ENCODE measurements around the gene SMAD7.

- TF ChIP-seq POLR2A (IDR thresholded peaks at IDR 0.05): no peak
- no peak for TF ChIP-seq CTCF (IDR thresholded peaks at IDR 0.05)
- no peak for TF ChIP-seq EP300 (IDR thresholded peaks at IDR 0.05)
These were observed 34.9 kb downstream of the SMAD7 start for GRCh38 chr18:48915626-48916425.

All from ovary (tissue), 3 donors.